Measurements from ENCODE around the gene TMCO4.

GRCh38 chr1:19687414-19687813, 112.3 kb downstream of the TMCO4 start:
- TF ChIP-seq POLR2A (IDR thresholded peaks at IDR 0.05; ENCODE audit: low read length) (no peak), GATA1 (IDR thresholded peaks at IDR 0.05; ENCODE audit: low read depth, low read length) (no peak)

Measured in erythroblast (primary cell).